ENCODE data around the gene ZNF804B.

DNA sequence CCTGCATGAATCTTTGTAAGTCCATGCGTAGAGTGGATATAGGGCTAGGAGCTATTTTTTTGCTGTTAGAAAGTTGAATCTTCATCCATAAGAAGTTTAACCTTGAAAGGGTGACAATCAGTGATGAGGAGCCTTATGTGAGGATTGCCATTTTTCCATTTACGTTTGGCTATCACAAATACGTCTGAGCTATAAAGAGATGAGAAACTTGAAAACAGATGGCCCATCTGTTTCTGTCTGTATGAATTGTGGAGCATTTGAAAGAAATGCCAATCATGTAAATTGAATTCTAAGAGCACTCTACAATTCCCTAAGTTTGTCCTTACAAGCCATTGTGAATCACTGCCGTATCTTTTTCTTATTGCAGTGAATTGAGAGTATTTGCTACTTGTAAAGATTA lies 205.9 kb downstream of the ZNF804B start:
- TF ChIP-seq POLR2A (IDR thresholded peaks at IDR 0.05; ENCODE audit: low read length) (no peak), GATA1 (IDR thresholded peaks at IDR 0.05; ENCODE audit: low read depth, low read length) (no peak)
